GM18502 (cell line): ENCODE results near the gene CARD9.

Experiments used
- ATAC-seq: cut with Tn5 transposase; IDR thresholded peaks from one replicate; pipeline ENCODE4 v1.9.1; 2021; ENCODE audit warnings: mild to moderate bottlenecking; ENCODE audit not compliant: unreplicated experiment, poor library complexity

CARD9 gene

GRCh38 chr9:136383436-136383835, 10.0 kb upstream of the CARD9 start:
- ATAC-seq, result no peak

GRCh38 chr9:136381966-136382513, 8.6 kb upstream of the CARD9 start:
- no peak for ATAC-seq

GRCh38 chr9:136381311-136381710, 7.8 kb upstream of the CARD9 start:
- ATAC-seq, result no peak

- ATAC-seq, result no peak
Observed at GRCh38 chr9:136380381-136380780, 6.9 kb upstream of the CARD9 start.

- ATAC-seq, result no peak
Observed at GRCh38 chr9:136379891-136380290, 6.4 kb upstream of the CARD9 start.

- no peak for ATAC-seq
Observed at GRCh38 chr9:136379401-136379800, 5.9 kb upstream of the CARD9 start.

- no peak for ATAC-seq
Observed at GRCh38 chr9:136379003-136379287, 5.5 kb upstream of the CARD9 start.

- ATAC-seq, result no peak
Observed at GRCh38 chr9:136378170-136379002, 4.9 kb upstream of the CARD9 start.

GRCh38 chr9:136377341-136378169, 4.1 kb upstream of the CARD9 start:
- ATAC-seq, result no peak

- no peak for ATAC-seq
Observed at GRCh38 chr9:136376457-136376856, 3.0 kb upstream of the CARD9 start.

GRCh38 chr9:136375096-136375495, 1.6 kb upstream of the CARD9 start:
- no peak for ATAC-seq

- ATAC-seq, result no peak
Observed at GRCh38 chr9:136374183-136374575, 710 bp upstream of the CARD9 start.

GRCh38 chr9:136372561-136373299, 739 bp downstream of the CARD9 start:
- ATAC-seq, result no peak

GRCh38 chr9:136372006-136372405, 1.5 kb downstream of the CARD9 start:
- ATAC-seq, result no peak

GRCh38 chr9:136371533-136371880, 2.0 kb downstream of the CARD9 start:
- ATAC-seq, result no peak

GRCh38 chr9:136370687-136371532, 2.6 kb downstream of the CARD9 start:
- ATAC-seq, result no peak

- ATAC-seq, result no peak
Observed at GRCh38 chr9:136370037-136370436, 3.4 kb downstream of the CARD9 start.

GRCh38 chr9:136368190-136368589, 5.3 kb downstream of the CARD9 start:
- ATAC-seq, result no peak

- no peak for ATAC-seq
Observed at GRCh38 chr9:136367296-136368145, 5.9 kb downstream of the CARD9 start.
